Liver (tissue), 3 donors: ENCODE results near the gene RNGTT.

ENCODE experiments used
- ATF3 ChIP-seq: IDR thresholded peaks from 2 replicates; pipeline ENCODE4 v1.6.1; 2016; ENCODE audit warnings: antibody characterized with exemption
- EGR1 ChIP-seq, 2 donors: IDR thresholded peaks; 2 replicates each; pipeline ENCODE4 v1.6.1; 2016 to 2018; ENCODE audit warnings: antibody characterized with exemption in 2 of 2, low read depth in 2 of 2
- GABPA ChIP-seq, 2 donors: IDR thresholded peaks in 1 of 2; conservative IDR thresholded peaks in 1 of 2; 2 replicates each; pipeline ENCODE4 v1.6.1; 2016; ENCODE audit warnings: antibody characterized with exemption in 2 of 2, mild to moderate bottlenecking in 1 of 2, moderate library complexity in 1 of 2
- JUND ChIP-seq, 2 donors: IDR thresholded peaks; 2 replicates each; pipeline ENCODE4 v1.6.1; 2016; ENCODE audit warnings: antibody characterized with exemption in 2 of 2
- MAX ChIP-seq: IDR thresholded peaks from 2 replicates; pipeline ENCODE4 v1.6.1; 2016; ENCODE audit warnings: antibody characterized with exemption
- NR2F2 ChIP-seq: IDR thresholded peaks from 2 replicates; pipeline ENCODE4 v1.6.1; 2016; ENCODE audit warnings: antibody characterized with exemption
- RAD21 ChIP-seq, 2 donors: IDR thresholded peaks; 2 replicates each; pipeline ENCODE4 v1.6.1; 2016; ENCODE audit warnings: antibody characterized with exemption in 2 of 2, mild to moderate bottlenecking in 2 of 2
- REST ChIP-seq: IDR thresholded peaks from 2 replicates; pipeline ENCODE4 v1.6.1; 2016; ENCODE audit warnings: antibody characterized with exemption, mild to moderate bottlenecking
- SP1 ChIP-seq: IDR thresholded peaks from 2 replicates; pipeline ENCODE4 v1.6.1; 2018; ENCODE audit warnings: antibody characterized with exemption, mild to moderate bottlenecking
- TAF1 ChIP-seq: conservative IDR thresholded peaks from 2 replicates; pipeline ENCODE4 v1.6.1; 2016; ENCODE audit warnings: antibody characterized with exemption, mild to moderate bottlenecking
- YY1 ChIP-seq: IDR thresholded peaks from 2 replicates; pipeline ENCODE4 v1.6.1; 2016; ENCODE audit warnings: antibody characterized with exemption, mild to moderate bottlenecking
- TF ChIP-seq, protein P1 (sequence below): fragments of 150-350 bp; IDR thresholded peaks from 2 replicates; pipeline ENCODE4 v1.5.1; 2017; ENCODE audit warnings: improper control_type of control experiment, low read depth, low read length; ENCODE audit not compliant: missing input control
- donor health status: healthy.
- donor health status: healthy.

GRCh38 chr6:88695937-88696336 lies 267.5 kb downstream of the RNGTT start:
- TF ChIP-seq RAD21 (IDR thresholded peaks at IDR 0.05) (no peak), MAX (no peak), REST (no peak), TAF1 (no peak), SP1 (no peak), GABPA (IDR thresholded peaks at IDR 0.05 in 1 of 2, conservative IDR thresholded peaks at IDR 0.05 in 1 of 2) (no peak), JUND (IDR thresholded peaks at IDR 0.05) (no peak), NR2F2 (no peak), EGR1 (IDR thresholded peaks at IDR 0.05; ENCODE audit: low read depth in 2 of 2) (no peak), ATF3 (no peak), YY1 (no peak)
- TF ChIP-seq, protein P1, sequence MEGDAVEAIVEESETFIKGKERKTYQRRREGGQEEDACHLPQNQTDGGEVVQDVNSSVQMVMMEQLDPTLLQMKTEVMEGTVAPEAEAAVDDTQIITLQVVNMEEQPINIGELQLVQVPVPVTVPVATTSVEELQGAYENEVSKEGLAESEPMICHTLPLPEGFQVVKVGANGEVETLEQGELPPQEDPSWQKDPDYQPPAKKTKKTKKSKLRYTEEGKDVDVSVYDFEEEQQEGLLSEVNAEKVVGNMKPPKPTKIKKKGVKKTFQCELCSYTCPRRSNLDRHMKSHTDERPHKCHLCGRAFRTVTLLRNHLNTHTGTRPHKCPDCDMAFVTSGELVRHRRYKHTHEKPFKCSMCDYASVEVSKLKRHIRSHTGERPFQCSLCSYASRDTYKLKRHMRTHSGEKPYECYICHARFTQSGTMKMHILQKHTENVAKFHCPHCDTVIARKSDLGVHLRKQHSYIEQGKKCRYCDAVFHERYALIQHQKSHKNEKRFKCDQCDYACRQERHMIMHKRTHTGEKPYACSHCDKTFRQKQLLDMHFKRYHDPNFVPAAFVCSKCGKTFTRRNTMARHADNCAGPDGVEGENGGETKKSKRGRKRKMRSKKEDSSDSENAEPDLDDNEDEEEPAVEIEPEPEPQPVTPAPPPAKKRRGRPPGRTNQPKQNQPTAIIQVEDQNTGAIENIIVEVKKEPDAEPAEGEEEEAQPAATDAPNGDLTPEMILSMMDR, result no peak
